ENCODE results near the gene IRX2.

Gene IRX2

GRCh38 chr5:2763533-2763794, 12.0 kb upstream of the IRX2 start:
- H3K27ac ChIP-seq (ENCODE audit: low read length, poor library complexity, severe bottlenecking) = no peak overlapping the region
- no peak overlapping the region for H3K18ac ChIP-seq (ENCODE audit: low read depth in 1 of 2, low read length in 2 of 2)
- H4K8ac ChIP-seq (ENCODE audit: low read length) = no peak overlapping the region
- H3K23ac ChIP-seq (ENCODE audit: low read length in 2 of 2) = no peak overlapping the region
- H3K36me3 ChIP-seq (ENCODE audit: control insufficient read depth in 1 of 2, insufficient read depth in 2 of 2, low read depth in 1 of 2, low read length in 2 of 2) = no peaks in the 10 kb centered on the region
- no peak overlapping the region for H3K14ac ChIP-seq (ENCODE audit: low read length in 2 of 2)
- H4K91ac ChIP-seq (ENCODE audit: low read length) = no peak overlapping the region
- no peaks in the 10 kb centered on the region for H3K9me3 ChIP-seq (ENCODE audit: control insufficient read depth, low read length)
- no peak overlapping the region for H2BK120ac ChIP-seq (ENCODE audit: low read depth, low read length)
- no peak overlapping the region for H3K4me3 ChIP-seq (ENCODE audit: insufficient read depth in 1 of 2, low read depth in 1 of 2, low read length in 2 of 2)
- no peak overlapping the region for H2BK5ac ChIP-seq (ENCODE audit: low read depth, low read length, poor library complexity, severe bottlenecking)
- H2BK15ac ChIP-seq (ENCODE audit: low read depth, poor library complexity, severe bottlenecking) = no peak overlapping the region
- no peak overlapping the region for H2AFZ ChIP-seq (ENCODE audit: low read depth, low read length)
- no peak overlapping the region for H3K9ac ChIP-seq (ENCODE audit: low read length)
- no peak overlapping the region for H3K4ac ChIP-seq (ENCODE audit: low read depth in 1 of 2, low read length in 2 of 2)
- H3K4me2 ChIP-seq (ENCODE audit: low read length, poor library complexity, severe bottlenecking) = no peak overlapping the region
- 90% methylated on average over 4 of the region's 4 CpGs for WGBS
- peaks cover 4 to 14% of the 10 kb centered on the region in 2 experiments for H3K27me3 ChIP-seq (ENCODE audit: control insufficient read depth in 1 of 2, insufficient read depth in 1 of 2, low read length in 2 of 2)
- H2BK12ac ChIP-seq (ENCODE audit: low read length in 2 of 2) = no peak overlapping the region
- no peak overlapping the region for H2AK5ac ChIP-seq (ENCODE audit: low read length, severe bottlenecking)
- H3K79me1 ChIP-seq (replicated peaks; ENCODE audit: low read length, poor library complexity, severe bottlenecking) = no peaks in the 10 kb centered on the region
- no peak for DNase-seq
- H3K4me1 ChIP-seq (ENCODE audit: control insufficient read depth, insufficient read depth, low read depth, low read length) = no peaks in the 10 kb centered on the region

DNA sequence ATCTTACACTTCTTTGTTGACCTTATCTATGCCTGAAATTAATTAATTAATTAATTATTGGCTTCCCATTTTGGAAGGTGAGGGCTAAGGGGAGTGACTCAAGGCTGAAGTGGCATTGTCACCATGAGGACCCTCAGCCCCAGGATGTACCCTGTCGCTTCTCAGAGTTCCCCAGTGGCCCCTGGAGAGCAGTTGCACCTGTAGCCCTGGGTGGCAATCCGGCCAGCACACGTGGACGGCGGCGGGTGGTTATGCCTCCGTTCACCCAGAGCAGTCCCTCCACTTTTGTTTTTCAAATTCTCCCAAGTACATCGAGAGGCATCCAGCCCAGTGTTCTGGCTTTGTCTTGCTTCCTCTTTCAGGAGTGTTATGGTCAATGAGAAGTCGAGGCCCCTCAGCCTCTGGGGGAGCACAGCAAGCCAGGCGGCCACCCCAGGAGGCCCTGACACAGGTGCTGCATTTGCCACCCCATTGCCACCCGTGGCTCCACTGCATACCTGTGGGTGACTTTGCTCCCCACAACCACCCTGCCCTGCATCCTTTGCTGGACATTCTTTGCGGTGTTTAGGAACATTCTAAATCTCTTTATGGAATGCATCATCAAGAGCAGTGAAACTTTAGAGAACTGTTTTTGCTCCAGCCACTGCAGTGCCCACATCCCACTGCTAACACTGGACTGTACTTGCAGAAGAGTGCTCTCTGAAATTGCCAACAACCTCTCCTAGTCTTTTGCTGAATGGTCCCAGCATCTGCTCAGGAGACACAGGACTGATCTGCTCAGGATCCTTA, 11.5 kb upstream of the IRX2 start:
- Histone ChIP-seq H3K4ac (ENCODE audit: low read depth in 1 of 2, low read length in 2 of 2) (no peak overlapping the region), H2BK120ac (ENCODE audit: low read depth, low read length) (no peak overlapping the region), H2AK5ac (ENCODE audit: low read length, severe bottlenecking) (no peak overlapping the region), H2BK12ac (ENCODE audit: low read length in 2 of 2) (no peak overlapping the region), H3K18ac (ENCODE audit: low read depth in 1 of 2, low read length in 2 of 2) (no peak overlapping the region), H4K8ac (ENCODE audit: low read length) (no peak overlapping the region), H3K27ac (ENCODE audit: low read length, poor library complexity, severe bottlenecking) (no peak overlapping the region), H4K91ac (ENCODE audit: low read length) (no peak overlapping the region), H2BK5ac (ENCODE audit: low read depth, low read length, poor library complexity, severe bottlenecking) (no peak overlapping the region), H3K79me1 (replicated peaks; ENCODE audit: low read length, poor library complexity, severe bottlenecking) (no peaks in the 10 kb centered on the region), H2BK15ac (ENCODE audit: low read depth, poor library complexity, severe bottlenecking) (no peak overlapping the region), H3K4me3 (ENCODE audit: insufficient read depth in 1 of 2, low read depth in 1 of 2, low read length in 2 of 2) (no peak overlapping the region), H3K9me3 (ENCODE audit: control insufficient read depth, low read length) (no peaks in the 10 kb centered on the region), H3K36me3 (ENCODE audit: control insufficient read depth in 1 of 2, insufficient read depth in 2 of 2, low read depth in 1 of 2, low read length in 2 of 2) (no peaks in the 10 kb centered on the region), H3K27me3 (ENCODE audit: control insufficient read depth in 1 of 2, insufficient read depth in 1 of 2, low read length in 2 of 2) (peaks cover 7 to 14% of the 10 kb centered on the region in 2 experiments), H3K14ac (ENCODE audit: low read length in 2 of 2) (no peak overlapping the region), H3K4me2 (ENCODE audit: low read length, poor library complexity, severe bottlenecking) (no peak overlapping the region), H3K4me1 (ENCODE audit: control insufficient read depth, insufficient read depth, low read depth, low read length) (no peaks in the 10 kb centered on the region), H3K9ac (ENCODE audit: low read length) (no peak overlapping the region), H3K23ac (ENCODE audit: low read length in 2 of 2) (no peak overlapping the region), H2AFZ (ENCODE audit: low read depth, low read length) (no peak overlapping the region)
- DNase-seq = no peak
- 72% methylated on average over 12 of the region's 12 CpGs for WGBS

- H3K4me1 ChIP-seq (ENCODE audit: control insufficient read depth, insufficient read depth, low read depth, low read length) = no peaks in the 10 kb centered on the region
- H2BK5ac ChIP-seq (ENCODE audit: low read depth, low read length, poor library complexity, severe bottlenecking) = no peak overlapping the region
- H3K36me3 ChIP-seq (ENCODE audit: control insufficient read depth in 1 of 2, insufficient read depth in 2 of 2, low read depth in 1 of 2, low read length in 2 of 2) = no peaks in the 10 kb centered on the region
- peaks cover 14 to 16% of the 10 kb centered on the region in 2 experiments for H3K27me3 ChIP-seq (ENCODE audit: control insufficient read depth in 1 of 2, insufficient read depth in 1 of 2, low read length in 2 of 2)
- H3K4me2 ChIP-seq (ENCODE audit: low read length, poor library complexity, severe bottlenecking) = no peak overlapping the region
- no peak overlapping the region for H3K14ac ChIP-seq (ENCODE audit: low read length in 2 of 2)
- H3K79me1 ChIP-seq (replicated peaks; ENCODE audit: low read length, poor library complexity, severe bottlenecking) = no peaks in the 10 kb centered on the region
- no peak overlapping the region for H2BK15ac ChIP-seq (ENCODE audit: low read depth, poor library complexity, severe bottlenecking)
- H3K18ac ChIP-seq (ENCODE audit: low read depth in 1 of 2, low read length in 2 of 2) = no peak overlapping the region
- no peak overlapping the region for H2AFZ ChIP-seq (ENCODE audit: low read depth, low read length)
- H3K9me3 ChIP-seq (ENCODE audit: control insufficient read depth, low read length) = no peaks in the 10 kb centered on the region
- no peak overlapping the region for H3K23ac ChIP-seq (ENCODE audit: low read length in 2 of 2)
- no peak overlapping the region for H3K4me3 ChIP-seq (ENCODE audit: insufficient read depth in 1 of 2, low read depth in 1 of 2, low read length in 2 of 2)
- no peak overlapping the region for H3K27ac ChIP-seq (ENCODE audit: low read length, poor library complexity, severe bottlenecking)
- no peak overlapping the region for H4K91ac ChIP-seq (ENCODE audit: low read length)
- 14% methylated on average over 4 of the region's 4 CpGs for WGBS
- no peak overlapping the region for H3K4ac ChIP-seq (ENCODE audit: low read depth in 1 of 2, low read length in 2 of 2)
- H2BK120ac ChIP-seq (ENCODE audit: low read depth, low read length) = no peak overlapping the region
- no peak overlapping the region for H2AK5ac ChIP-seq (ENCODE audit: low read length, severe bottlenecking)
- no peak overlapping the region for H4K8ac ChIP-seq (ENCODE audit: low read length)
- H3K9ac ChIP-seq (ENCODE audit: low read length) = no peak overlapping the region
- no peak for DNase-seq
- H2BK12ac ChIP-seq (ENCODE audit: low read length in 2 of 2) = no peak overlapping the region
Measured at GRCh38 chr5:2761921-2762488, 10.5 kb upstream of the IRX2 start.

DNA sequence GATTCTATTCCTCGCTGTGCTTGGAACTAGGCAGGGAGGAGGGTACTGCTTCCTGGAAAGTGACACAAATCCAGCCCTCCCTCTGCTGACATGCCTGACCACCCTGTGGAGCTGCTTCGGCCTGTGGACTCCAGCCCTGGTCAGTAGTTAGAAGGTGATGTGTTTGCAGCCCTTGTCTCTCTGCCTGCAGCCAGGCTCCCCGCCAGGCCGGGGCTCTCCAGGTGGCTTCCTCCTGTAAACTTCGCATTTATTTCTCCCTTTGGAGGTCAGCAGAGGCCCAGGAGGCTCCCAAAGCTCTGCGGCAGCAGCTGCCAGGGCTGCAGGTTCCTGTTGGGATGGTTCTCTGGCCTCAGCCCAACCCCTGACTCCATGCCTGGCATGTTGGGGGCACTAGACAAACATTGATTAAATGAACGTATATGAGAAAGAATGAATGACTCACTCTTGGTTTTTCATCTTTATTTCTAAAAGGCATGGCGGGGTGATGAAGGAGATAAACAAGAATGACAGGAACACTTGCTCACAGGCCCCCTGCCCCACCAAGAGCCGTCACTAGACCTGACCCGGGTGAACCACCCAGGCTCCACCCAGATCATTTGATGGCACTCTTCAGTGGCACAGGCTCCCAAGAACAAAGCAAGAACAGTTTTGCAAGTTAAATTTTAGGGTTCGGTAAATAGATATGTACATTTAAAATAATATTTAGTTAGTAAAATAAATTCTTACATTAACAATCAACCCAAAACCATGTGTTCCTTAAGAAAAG, 8.4 kb upstream of the IRX2 start:
- Histone ChIP-seq H3K4me1 (ENCODE audit: control insufficient read depth, insufficient read depth, low read depth, low read length) (peaks cover 8% of the 10 kb centered on the region), H3K79me1 (replicated peaks; ENCODE audit: low read length, poor library complexity, severe bottlenecking) (no peaks in the 10 kb centered on the region), H2BK15ac (ENCODE audit: low read depth, poor library complexity, severe bottlenecking) (no peak overlapping the region), H3K4me2 (ENCODE audit: low read length, poor library complexity, severe bottlenecking) (no peak overlapping the region), H3K23ac (ENCODE audit: low read length in 2 of 2) (no peak overlapping the region), H4K8ac (ENCODE audit: low read length) (no peak overlapping the region), H3K4ac (ENCODE audit: low read depth in 1 of 2, low read length in 2 of 2) (no peak overlapping the region), H2AFZ (ENCODE audit: low read depth, low read length) (no peak overlapping the region), H3K36me3 (ENCODE audit: control insufficient read depth in 1 of 2, insufficient read depth in 2 of 2, low read depth in 1 of 2, low read length in 2 of 2) (no peaks in the 10 kb centered on the region), H2BK5ac (ENCODE audit: low read depth, low read length, poor library complexity, severe bottlenecking) (no peak overlapping the region), H3K14ac (ENCODE audit: low read length in 2 of 2) (no peak overlapping the region), H3K9me3 (ENCODE audit: control insufficient read depth, low read length) (no peaks in the 10 kb centered on the region), H4K91ac (ENCODE audit: low read length) (no peak overlapping the region), H3K27ac (ENCODE audit: low read length, poor library complexity, severe bottlenecking) (no peak overlapping the region), H3K4me3 (ENCODE audit: insufficient read depth in 1 of 2, low read depth in 1 of 2, low read length in 2 of 2) (no peak overlapping the region), H3K18ac (ENCODE audit: low read depth in 1 of 2, low read length in 2 of 2) (no peak overlapping the region), H3K9ac (ENCODE audit: low read length) (no peak overlapping the region), H2BK12ac (ENCODE audit: low read length in 2 of 2) (no peak overlapping the region), H2BK120ac (ENCODE audit: low read depth, low read length) (no peak overlapping the region), H2AK5ac (ENCODE audit: low read length, severe bottlenecking) (no peak overlapping the region), H3K27me3 (ENCODE audit: control insufficient read depth in 1 of 2, insufficient read depth in 1 of 2, low read length in 2 of 2) (peaks cover 11 to 37% of the 10 kb centered on the region in 2 experiments)
- WGBS = 68% methylated on average over 7 of the region's 11 CpGs
- no peak for DNase-seq
